Activated T-cell treated with anti-CD3 and anti-CD28 coated beads for 48 hours (primary cell): ENCODE measurements around the gene IQGAP1.
A peak's percentile ranks its signal among the peaks of the same experiment; 100 is the strongest.
"Not testable (repeated sequence)": the region's sequence is repeated elsewhere in the genome, so short reads cannot be mapped to it uniquely, and the experiment has no call there.

ENCODE experiments used
- DNase-seq: peaks from one replicate; pipeline ENCODE4 v3.0.0-alpha.2; 2020; ENCODE audit warnings: low read depth

Gene IQGAP1, protein sequence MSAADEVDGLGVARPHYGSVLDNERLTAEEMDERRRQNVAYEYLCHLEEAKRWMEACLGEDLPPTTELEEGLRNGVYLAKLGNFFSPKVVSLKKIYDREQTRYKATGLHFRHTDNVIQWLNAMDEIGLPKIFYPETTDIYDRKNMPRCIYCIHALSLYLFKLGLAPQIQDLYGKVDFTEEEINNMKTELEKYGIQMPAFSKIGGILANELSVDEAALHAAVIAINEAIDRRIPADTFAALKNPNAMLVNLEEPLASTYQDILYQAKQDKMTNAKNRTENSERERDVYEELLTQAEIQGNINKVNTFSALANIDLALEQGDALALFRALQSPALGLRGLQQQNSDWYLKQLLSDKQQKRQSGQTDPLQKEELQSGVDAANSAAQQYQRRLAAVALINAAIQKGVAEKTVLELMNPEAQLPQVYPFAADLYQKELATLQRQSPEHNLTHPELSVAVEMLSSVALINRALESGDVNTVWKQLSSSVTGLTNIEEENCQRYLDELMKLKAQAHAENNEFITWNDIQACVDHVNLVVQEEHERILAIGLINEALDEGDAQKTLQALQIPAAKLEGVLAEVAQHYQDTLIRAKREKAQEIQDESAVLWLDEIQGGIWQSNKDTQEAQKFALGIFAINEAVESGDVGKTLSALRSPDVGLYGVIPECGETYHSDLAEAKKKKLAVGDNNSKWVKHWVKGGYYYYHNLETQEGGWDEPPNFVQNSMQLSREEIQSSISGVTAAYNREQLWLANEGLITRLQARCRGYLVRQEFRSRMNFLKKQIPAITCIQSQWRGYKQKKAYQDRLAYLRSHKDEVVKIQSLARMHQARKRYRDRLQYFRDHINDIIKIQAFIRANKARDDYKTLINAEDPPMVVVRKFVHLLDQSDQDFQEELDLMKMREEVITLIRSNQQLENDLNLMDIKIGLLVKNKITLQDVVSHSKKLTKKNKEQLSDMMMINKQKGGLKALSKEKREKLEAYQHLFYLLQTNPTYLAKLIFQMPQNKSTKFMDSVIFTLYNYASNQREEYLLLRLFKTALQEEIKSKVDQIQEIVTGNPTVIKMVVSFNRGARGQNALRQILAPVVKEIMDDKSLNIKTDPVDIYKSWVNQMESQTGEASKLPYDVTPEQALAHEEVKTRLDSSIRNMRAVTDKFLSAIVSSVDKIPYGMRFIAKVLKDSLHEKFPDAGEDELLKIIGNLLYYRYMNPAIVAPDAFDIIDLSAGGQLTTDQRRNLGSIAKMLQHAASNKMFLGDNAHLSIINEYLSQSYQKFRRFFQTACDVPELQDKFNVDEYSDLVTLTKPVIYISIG (N-terminal part only)

GRCh38 chr15:90387534-90388461, at the start of gene IQGAP1:
Gene IQGAP1 (plus strand): TSS chr15:90388242. CDS start chr15:90388342, 100 bp downstream.
- DNase-seq: peak; percentile 95

GRCh38 chr15:90338532-90338931, 49.5 kb upstream of the IQGAP1 start:
- no peak for DNase-seq

DNA sequence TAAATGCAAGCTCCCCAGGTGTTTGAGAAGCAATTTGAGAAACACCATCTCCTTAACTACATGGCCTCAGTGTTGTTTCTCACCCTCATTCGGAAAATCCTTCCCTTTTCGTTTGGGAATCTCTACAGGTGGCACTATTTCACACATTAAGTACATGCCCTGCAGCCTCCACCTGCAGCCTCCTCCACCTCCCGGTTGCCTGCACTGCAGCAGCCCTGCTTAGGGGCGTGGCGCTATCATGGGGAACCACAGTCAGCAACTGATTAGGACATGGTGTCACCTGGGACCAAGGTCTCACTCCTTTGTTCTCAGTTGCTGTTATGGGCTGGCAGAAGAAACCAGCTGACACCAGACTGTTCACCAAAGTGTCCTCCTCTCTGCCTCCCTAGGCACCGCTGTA, 47.7 kb upstream of the IQGAP1 start:
- no peak for DNase-seq

- DNase-seq: no peak
Measured at GRCh38 chr15:90343302-90343790, 44.7 kb upstream of the IQGAP1 start.

DNA sequence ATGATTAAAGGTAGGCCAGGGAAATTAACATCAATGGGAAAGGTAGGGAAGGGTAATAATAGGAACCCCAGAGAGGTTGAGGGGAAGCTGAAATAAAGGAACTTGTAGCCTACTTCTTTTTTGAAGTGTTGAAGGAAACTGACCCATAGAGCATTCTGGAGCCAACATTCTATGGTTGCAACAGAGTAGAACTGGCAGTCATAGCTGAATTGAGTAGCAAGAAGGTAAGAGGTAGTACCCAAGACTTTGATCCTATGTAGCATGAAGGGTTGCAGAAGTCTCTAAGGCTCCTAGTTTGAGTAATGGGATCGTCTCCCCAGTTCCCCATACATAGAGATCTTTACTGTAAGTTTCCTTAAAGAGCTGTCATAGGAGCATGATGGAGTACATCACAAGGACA, 43.4 kb upstream of the IQGAP1 start:
- no peak for DNase-seq

GRCh38 chr15:90345857-90346256, 42.2 kb upstream of the IQGAP1 start:
- no peak for DNase-seq

- DNase-seq: not testable (repeated sequence)
Measured at GRCh38 chr15:90347431-90348065, 40.5 kb upstream of the IQGAP1 start.

GRCh38 chr15:90348456-90348855, 39.6 kb upstream of the IQGAP1 start:
- DNase-seq: no peak

- no peak for DNase-seq
Measured at GRCh38 chr15:90349072-90349471, 39.0 kb upstream of the IQGAP1 start.

DNA sequence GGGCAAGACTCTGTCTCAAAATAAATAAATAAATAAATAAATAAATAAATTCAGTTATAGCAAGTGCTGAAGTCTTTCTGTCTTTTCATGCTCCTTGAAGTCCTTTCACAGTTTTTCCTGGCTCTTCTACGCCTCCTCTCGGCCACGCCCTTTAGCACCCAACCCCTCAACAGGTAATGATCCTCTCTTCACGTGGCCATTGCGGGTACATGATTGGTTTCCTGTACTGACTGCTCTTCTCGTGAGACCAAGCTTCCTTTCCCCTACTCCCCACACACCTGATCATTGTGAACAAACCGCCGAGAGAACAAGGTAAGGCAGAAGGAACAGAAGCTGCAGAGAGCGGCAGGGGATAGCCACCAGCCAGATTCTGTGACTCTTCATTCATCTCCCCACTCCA, 38.2 kb upstream of the IQGAP1 start:
- no peak for DNase-seq

DNA sequence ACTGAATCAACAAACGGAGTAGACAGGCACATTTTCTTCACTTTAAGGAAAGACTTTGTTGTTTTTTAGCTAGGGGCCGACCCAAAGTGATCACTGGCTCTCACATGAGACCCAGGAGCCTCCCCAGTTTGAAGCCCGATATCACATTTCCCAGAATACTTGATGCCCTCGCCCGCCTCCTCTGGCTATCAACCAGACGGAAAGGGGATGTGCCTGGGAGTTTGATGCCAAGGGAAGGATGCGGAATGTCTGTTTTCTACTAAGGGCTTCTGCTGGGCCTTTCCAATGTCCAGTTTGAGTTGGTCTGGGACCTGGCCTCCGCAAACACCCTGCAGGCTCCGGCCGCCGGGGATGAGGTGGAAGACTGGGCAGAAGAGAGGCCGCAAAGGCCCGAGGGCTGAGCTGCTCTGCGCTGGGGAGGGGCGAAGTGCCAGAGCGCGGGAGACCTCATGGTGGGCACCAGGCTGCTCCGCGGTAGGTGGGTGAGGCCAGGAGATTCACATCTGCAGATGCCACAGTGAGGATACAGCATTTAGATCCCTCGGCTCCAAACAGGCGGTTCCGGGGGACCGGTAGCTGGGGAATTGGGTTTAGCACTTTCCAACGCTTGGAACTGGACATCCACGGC, 36.4 kb upstream of the IQGAP1 start:
- DNase-seq: no peak

DNA sequence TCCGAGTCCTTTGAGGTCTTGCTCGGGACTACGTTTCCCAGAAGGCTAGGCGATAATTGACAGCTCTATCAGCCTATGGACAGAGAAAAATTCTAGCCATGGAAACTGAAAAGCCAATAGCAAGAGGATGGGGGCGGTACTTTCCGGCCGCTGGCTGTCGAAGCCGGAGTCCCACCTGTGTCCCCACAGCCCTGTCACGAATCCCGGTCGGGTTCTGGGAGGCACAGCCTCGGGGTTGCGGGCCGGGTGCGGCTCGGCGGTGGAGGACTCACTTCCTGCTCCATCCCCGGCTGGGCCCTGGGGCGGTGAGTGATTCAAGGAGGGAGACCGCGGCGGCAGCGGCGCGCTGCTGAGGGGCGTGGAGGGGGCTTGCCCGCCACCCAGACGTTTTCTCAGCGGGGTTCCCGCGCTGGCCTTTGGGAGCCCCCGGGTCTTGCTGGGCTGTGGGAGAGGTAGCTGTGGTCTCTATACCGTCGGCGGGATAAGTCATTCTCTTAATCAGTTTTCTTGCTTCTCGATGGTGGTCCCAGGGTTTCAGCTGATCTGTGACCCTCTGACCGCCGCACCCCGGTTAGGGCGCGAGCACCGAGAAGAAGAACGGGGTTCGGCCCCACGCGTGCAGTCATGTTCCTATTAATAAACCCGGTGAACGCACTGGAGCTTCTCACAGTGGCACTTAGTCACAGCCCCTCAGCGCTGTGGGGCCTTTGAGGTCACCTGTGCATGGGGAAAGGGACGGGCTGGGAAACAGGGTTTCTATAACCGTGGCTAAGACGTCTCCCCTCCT, 35.7 kb upstream of the IQGAP1 start, which contains the start of gene ZNF774:
Gene ZNF774 (plus strand): TSS at position 178 of the 787 bp plus-strand sequence. CDS start 2,377 bp downstream, outside the sequence.
- DNase-seq: peak; percentile 89

DNA sequence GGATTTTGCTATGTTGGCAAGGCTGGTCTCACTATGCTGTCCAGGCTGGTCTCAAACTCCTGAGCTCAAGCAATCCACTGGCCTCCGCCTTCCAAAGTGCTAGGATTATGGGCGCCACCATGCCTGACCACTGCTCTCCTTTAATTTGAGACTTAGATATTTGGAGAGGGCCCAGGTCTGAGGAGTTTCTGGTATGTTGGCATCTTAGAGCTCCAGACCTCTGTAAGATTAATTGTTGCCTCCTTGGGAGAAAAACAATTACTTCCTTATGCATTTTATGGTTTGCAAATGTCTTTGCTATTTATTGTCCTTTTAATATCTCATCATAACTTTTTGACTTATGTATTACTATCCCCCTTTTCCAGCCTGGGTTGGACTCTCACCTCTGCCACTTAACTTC, 33.1 kb upstream of the IQGAP1 start:
- no peak for DNase-seq

- no peak for DNase-seq
Measured at GRCh38 chr15:90358124-90359033, 29.7 kb upstream of the IQGAP1 start.

DNA sequence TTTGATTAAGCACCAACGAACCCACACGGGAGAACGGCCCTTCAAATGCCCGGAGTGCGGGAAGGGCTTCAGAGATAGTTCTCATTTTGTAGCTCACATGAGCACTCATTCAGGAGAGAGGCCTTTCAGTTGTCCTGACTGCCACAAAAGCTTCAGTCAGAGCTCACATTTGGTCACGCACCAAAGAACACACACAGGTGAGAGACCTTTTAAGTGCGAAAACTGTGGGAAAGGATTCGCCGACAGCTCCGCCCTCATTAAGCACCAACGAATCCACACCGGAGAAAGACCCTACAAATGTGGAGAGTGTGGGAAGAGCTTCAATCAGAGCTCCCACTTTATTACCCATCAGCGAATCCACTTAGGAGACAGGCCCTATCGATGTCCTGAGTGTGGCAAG, 27.3 kb upstream of the IQGAP1 start:
- no peak for DNase-seq

DNA sequence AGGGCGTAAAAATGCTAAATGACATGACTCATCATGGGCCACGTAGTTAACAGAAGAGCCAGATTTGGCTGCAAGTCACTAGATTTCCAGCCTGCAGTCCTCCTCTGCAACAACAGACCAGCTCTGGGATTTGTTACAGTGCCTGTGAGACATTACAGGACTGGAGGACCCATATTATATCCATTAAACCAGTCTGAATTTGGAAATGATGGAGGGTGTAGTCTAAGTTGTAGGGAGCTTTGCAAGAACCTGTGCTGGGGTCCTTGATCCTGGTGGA, 25.2 kb upstream of the IQGAP1 start:
- no peak for DNase-seq

- DNase-seq: no peak
Measured at GRCh38 chr15:90364251-90364650, 23.8 kb upstream of the IQGAP1 start.

DNA sequence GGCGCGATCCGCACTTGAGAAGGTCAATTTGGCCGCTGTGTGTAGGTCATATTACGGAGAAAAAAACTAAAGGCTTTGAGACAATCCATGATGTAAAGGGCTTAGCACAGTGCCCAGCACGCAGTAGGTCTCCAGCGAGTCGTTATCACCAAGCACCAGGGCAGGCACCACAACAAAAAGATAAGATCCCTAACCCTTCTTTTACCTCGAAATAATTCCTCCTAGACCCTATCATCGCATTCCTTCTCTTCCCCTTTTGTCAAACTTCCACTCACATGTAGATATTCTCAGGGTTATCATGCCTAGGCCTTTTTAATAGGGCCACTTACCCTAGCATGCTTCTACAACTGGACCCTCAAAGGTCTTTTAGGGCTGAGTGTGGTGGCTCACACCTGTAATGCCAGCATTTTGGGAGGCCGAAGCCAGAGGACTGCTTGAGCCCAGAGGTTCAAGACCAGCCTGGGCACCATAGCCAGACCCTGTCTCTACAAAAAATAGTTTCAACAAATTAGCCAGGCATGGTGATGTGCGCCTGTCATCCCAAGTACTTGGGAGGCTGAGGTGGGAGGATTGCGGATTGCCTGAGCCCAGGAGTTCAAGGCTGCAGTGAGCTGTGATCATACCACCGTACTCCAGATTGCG, 22.5 kb upstream of the IQGAP1 start:
- DNase-seq: no peak
